A549 treated with ZK216348 at 1 μM for 4 hours (cell line): ENCODE data around the gene ITGB5. TPM values are rescaled to one million over a fixed set of nuclear protein-coding genes. Genes with fewer than 3 reads are reported as not detected.

ENCODE experiments used
- total RNA-seq: library from RNA; stranded (reverse); fragments of 200-300 nt; extraction: Qiagen RNA extraction; gene quantifications from 5 replicates; pipeline ENCODE4 v1.2.3, GENCODE V29; 2022; ENCODE audit warnings: low read depth

ITGB5 gene
- total RNA-seq = 348 to 453 TPM (median 414 TPM) in 5 replicates

GRCh38 chr3:124887177-124887931 lies at the start of gene ITGB5:
Gene ITGB5, minus strand, starts transcription at chr3:124887365. Its CDS starts 365 bp downstream, at chr3:124887000.

DNA sequence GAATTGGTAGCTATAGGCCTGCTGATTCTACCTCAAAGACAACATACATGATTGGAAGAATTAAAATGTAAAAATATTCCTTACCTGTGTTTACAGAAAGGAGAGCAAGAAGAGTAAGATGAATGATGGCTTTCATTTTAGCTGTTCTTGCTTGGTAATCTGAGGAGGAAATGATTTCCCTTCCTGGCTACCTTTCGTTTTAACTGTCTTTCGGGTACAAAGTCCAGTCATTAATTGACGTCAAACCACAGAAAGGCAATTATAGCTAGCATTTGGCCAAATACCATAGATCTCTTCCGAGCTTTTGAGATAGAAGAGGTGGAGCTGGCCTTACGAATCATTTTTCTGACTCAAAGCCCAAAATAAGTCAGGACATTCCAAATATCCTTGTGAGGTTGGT lies 47.4 kb upstream of the ITGB5 start, which contains the start of gene MUC13:
MUC13 (minus strand) TSS at position 175 of the 400 bp plus-strand sequence; CDS start at position 136, 39 bp downstream.

GRCh38 chr3:124730129-124730940 lies 156.8 kb downstream of the ITGB5 start, which contains the start of gene UMPS:
Gene UMPS, plus strand, starts transcription at chr3:124730452. Its CDS starts 20 bp downstream, at chr3:124730472.

Other genes with a start within 250 kb of the ITGB5 start
- 44.6 to 60.8 TPM (median 52.1 TPM) in 5 replicates for gene UMPS, start 156.9 kb downstream of the ITGB5 start, total RNA-seq
- gene MUC13, start 47.4 kb upstream of the ITGB5 start, total RNA-seq = 7.0 to 9.1 TPM (median 8.2 TPM) in 5 replicates
- gene HEG1, start 168.6 kb upstream of the ITGB5 start, total RNA-seq = 5.0 to 10.0 TPM (median 7.3 TPM) in 5 replicates